GM19324 (cell line): ENCODE measurements around the gene REC8.
"Not testable (repeated sequence)": the region's sequence is repeated elsewhere in the genome, so short reads cannot be mapped to it uniquely, and the experiment has no call there.

ENCODE experiments used
- ATAC-seq: cut with Tn5 transposase; IDR thresholded peaks from one replicate; pipeline ENCODE4 v1.9.1; 2021; ENCODE audit warnings: mild to moderate bottlenecking, moderate library complexity; ENCODE audit not compliant: unreplicated experiment, low FRiP score

Gene REC8

DNA sequence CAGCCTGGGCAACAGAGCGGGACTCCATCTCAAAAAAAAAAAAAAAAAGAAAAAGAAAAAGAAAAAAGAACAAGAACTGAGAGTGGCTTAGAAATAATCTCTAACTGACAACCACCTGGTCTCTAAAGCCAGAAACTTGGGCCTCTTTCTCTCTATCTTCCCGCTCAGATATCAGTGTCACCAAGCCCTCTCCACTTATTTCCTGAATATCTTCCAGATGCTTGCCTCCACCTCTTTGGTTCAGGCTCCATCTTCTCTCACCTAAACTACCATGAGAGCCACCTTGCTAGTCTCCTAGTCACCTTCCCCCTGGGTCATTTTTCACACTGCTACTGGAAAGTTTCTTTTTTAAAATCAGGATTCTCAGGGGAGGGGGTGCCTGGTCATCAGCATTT, 25.2 kb downstream of the REC8 start:
- ATAC-seq: no peak

DNA sequence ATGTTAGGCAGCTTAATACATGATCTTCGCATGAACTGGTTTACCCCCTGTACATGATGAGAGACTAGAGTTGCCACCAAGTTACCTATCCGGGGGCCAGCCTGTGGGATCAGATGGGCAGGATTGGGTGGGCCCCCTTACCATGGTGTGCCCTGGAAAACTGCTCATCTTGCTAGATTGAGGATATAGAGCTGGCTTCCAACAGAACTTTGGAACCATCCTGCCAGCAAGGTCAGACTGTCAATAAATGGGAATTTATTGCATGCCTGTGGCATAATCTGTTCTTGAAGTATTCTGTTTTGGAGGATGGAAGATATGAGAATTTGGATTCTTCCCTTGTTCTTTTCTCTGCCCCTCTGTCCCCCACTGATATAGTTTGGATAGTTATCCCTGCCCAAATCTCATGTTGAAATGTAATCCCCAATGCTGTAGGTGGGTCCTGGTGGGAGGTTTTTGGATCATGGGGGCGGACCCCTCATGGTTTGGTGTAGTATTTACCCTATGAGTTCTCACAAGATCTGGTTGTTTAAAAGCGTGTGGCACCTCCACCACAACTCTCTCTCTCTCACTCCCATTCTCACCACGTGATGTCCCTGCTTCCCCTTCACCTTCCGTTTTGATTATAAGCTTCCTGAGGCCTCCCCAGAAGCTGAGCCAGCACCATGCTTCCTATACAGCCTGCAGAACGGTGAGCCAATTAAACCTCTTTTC, 27.1 kb downstream of the REC8 start:
- ATAC-seq: no peak

DNA sequence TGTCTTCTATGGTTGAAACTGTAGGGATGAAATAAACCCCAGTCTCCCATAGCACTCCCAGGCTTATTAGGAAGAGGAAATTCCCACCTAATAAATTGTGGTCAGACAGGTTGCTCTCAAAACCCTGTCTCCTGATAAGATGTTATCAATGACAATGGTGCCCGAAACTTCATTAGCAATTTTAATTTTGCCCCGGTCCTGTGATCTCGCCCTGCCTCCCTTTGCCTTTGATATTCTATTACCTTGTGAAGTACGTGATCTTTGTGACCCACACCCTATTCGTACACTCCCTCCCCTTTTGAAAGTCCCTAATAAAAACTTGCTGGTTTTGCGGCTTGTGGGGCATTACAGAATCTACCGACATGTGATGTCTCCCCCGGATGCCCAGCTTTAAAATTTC, 30.7 kb downstream of the REC8 start:
- not testable (repeated sequence) for ATAC-seq

DNA sequence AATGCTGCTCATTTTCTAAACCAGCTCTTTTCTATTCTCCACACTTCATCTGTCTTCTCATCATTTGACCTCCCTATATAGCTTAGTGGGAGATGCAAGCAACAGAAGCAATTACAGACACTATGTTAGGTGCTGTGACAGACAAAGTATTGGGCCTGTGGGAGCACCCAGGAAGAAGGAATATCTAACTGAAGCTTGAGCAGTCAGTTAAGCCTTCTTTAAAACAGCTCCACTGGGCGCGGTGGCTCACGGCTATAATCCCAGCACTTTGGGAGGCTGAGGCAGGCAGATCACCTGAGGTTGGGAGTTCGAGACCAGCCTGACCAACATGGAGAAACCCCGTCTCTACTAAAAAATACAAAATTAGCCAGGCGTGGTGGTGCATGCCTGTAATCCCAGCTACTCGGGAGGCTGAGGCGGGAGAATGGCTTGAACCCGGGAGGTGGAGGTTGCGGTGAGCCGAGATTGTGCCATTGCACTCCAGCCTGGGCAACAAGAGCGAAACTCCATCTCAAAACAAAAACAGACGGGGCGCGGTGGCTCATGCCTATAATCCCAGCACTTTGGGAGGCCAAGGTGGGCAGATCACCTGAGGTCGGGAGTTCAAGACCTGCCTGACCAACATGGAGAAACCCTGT, 31.5 kb downstream of the REC8 start:
- ATAC-seq: not testable (repeated sequence)

DNA sequence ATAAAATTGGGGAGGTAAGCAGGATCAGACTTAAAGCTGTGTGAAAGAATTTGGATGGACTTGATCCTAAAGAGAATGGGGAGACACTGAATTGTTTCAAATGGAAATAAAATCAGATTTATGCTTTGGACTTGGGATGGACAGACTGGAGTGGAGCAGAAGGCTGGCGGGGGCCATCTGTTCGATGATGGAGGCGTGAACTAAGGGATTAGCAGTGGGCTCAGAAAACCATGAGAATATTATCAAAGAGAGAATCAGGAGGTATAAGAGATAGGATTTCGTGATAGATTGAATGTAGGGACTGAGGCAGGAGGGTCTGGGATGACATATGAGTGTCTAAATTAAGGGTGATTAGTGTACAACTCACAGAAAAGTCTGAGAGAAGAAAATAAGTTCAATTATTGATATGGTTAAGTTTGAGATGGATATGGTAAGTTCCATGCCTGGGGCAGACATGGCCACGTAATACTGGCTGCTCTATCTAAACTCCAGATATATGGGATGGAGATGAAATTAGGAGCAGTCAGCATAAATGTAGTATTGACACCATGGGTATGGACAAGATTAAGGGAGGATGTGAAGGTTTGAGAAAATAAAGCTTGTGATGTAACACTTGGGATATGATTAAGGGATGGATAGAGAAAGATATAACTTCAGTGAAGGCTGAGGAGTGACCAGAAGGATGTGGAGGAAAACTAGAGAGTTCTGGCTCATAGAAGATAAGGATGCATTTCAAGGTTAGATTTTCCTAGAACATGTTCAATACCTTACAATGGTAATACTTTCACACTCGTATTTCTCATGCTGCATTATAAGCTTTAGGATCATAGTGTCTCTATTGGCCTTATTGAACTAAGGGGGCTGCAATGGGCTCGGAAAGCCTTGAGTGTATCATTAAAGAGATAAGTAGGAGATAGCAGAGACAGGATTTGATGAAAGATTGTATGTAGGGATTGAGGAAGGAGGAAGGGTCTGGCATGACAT, 32.6 kb downstream of the REC8 start:
- no peak for ATAC-seq

DNA sequence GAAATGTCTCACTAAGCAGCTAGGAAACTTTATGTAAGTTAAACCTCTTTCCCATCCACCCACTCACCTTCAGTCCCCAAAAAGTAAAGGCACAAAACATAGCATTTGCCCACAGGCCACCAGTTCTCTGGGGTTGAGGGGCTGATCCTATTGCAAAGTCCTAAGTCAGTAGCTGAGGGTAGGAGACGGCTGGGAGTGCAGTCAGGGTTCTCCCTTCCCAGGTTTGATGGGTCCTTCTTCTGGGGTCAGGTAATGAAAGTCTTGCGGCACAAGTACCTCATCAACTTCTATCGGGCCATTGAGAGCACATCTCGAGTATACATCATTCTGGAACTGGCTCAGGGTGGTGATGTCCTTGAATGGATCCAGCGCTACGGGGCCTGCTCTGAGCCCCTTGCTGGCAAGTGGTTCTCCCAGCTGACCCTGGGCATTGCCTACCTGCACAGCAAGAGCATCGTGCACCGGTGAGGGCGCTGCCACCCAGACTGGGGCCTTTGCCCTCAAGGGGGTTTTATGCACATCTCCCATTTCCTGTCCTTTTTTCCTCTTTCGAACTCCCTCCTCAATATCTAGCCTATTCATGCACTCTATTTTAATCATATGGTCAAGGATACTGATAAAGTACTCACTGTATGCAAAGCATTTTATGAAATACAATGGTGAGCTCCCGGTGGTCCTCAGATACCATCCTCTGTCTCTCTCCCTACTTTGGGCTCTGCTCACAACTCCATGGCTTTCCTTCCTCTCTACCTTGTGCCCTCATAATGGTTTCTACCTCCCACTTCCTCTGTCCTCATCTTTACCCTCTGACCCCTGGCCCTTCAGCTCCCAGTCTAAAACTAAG, 34.6 kb downstream of the REC8 start:
- ATAC-seq: no peak

DNA sequence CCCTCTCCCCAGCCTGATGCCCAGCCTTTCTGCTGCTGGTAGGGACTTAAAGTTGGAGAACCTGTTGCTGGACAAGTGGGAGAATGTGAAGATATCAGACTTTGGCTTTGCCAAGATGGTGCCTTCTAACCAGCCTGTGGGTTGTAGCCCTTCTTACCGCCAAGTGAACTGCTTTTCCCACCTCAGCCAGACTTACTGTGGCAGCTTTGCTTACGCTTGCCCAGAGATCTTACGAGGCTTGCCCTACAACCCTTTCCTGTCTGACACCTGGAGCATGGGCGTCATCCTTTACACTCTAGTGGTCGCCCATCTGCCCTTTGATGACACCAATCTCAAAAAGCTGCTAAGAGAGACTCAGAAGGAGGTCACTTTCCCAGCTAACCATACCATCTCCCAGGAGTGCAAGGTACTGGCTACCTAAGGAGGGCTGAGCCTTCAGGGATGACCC, 35.2 kb downstream of the REC8 start:
- no peak for ATAC-seq

DNA sequence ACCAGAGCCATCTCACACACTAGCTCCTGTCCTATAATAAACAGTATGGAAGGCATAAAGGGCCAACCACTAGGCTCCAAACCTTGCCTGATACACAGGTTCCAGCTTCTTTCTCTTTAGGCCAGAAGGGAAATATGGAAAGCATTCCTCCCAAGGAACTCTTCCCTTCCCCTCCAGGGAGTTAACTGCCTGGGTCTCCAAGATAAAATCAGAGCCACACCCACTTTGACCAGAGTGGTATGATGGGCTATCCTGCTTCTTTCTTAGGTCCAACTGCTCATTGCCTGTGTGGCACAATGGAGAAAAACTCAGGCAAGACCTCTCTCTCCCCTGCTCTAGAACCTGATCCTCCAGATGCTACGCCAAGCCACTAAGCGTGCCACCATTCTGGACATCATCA, 35.7 kb downstream of the REC8 start:
- ATAC-seq: no peak

DNA sequence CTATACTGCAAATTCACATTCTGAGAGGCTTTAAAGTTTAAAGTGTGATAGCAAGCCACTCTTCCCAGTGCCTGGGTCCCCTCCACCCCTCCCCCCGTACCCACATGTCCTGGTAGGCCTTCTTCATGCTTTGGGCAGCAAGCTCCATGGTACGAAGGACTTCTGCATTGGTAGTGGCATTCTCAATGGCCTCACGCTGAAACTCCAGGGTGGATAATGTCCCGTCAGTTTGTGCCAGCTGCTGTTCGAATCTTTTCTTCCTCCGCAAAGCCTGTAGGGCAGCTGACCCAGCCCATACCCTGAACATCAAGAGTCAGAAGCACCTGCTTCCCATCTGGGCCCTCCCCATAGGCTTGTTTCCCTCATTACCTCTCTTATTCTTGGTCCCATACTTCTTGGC, 39.4 kb downstream of the REC8 start:
- no peak for ATAC-seq

DNA sequence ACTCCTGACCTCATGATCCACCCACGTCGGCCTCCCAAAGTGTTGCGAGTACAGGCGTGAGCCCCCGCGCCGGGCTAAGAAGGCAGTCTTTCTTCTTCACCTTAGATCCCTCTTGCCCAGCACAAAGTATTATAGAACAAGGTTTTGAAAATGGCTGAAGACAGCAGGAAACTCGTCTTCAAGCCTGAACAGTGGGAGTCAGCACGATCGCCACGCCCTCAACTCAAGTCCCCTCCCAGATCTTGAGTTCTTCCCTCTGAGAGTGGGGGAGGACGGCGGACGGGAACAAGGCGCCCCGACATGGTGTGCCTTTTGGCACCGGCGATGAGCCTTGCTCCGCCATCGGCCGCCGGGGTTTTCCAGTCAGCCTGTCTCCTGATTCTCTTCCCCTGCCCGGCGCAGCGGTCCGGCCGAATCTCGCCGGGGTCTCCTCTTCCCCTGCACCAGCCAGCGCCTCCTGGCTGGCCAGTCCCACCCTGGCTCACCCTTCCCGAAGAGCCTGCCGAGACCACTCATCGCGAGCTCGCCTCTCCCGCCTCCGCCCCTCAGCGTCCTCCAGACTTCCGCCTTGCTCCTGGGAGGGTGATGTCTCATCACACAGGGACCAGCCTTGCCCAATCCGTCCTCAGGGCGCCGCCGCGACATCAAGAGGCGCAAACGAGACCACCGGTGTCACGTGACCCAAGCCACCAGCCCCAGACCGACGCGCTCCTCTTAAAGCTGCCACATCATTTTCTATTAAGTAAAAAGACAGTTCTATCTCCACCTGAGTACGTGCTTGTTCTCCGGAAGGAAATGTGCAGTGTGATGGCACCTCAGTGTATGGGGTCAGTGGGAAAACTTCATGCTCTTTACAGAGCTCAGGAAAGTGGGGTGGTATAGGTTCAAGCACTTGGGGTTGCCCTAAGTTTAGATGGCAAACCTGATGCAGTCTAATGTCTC, 41.3 kb downstream of the REC8 start, which contains the start of gene CHMP4A:
TSS of gene CHMP4A (minus strand) at position 565 of the 942 bp plus-strand sequence. CDS start at position 516, 49 bp downstream.
- peak; percentile 78 for ATAC-seq

DNA sequence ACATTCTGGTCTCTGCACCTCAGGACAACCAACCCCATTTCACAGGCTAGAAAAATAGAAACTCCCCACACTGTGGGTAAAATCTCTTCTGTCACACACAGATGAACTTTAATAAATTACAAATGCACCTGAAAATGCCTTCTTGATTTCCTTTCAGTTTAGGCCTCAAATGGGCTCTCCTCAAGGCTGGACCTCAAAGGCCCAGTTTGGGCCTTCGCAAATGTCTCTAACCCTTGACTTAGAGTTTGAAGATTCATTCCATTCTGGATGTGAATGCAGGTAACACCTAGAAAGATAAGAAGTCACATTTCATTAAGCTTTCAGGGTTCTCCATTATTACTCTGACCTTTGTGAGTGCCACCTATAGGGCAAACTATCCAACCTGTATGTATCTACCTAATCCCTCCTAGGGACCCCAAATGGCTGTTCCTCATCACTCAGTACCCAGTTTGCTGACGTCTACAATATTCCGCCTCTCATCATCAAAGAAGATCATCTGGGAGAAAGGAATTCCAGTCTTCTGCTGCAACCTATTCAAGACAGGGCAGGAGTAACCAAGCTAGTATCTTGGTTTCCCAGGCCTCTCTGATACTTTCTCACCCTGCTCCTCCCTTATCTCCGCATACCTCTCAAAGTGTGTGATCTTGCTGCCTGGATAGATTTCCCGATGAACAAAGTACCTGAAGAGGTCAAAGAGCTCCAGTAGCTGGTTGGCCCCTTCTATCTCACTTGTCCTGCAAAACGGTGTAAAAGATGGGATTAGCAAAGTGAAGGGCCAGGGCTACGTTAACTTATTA, 42.2 kb downstream of the REC8 start:
- no peak for ATAC-seq

DNA sequence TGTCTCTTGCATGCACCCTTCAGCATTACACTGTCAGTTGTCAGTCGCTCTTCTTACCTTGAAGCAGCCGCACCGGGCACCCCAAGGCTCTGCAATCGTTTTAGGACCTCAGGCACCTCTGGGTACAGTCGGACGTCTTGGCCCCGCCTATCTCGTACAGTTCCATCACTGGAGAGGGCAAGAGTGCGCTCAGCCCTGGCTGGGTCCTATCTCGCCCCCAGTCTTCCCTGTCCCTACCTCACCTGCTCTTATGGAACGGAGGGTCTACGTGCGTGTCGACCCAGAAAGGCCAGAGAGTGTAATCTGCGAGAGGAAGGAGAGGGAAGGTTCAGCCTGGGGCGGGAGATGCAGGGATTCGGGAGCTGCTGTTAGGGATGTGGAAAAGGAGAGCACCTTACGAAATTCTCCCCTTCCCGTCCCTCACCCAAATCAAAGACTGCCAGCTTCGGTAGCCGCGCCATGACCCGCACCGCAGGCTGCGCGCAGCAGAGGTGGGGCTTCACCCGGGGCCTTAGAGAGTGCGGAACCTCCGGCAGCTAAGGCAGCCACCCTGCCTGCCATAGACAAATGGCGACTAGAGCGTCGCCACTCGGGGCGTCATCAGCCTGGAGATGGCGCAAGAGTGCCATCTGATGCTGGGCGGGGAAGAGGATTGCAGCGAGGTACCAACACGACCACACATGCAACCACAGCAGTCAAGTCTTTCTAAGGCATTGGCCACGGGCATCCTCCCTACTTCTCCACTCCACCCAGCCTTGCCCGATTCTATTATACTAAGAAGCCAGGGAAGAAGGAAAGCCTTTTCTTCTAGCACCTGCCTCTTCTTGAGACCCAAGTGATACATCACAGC, 43.8 kb downstream of the REC8 start, which contains the start of gene MDP1:
TSS of gene MDP1 (minus strand) at position 572 of the 850 bp plus-strand sequence. CDS start at position 461, 111 bp downstream.
- peak; percentile 58 for ATAC-seq

DNA sequence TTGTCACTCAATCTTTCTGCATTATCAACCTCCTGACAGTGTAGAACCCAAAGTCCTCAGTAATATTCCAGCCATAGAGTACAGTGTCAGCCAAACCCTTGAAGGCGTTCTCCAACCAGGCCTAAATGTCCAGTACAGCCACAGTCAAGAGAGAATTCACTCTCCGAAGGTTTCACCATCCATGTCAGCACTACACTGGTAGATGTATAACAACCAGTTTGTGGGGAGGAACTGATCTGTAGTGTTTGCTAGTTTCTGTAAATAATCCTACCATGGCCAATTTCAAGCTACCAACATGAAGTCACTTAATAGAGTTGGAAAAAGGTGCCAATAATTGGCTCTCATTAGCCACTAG, 44.4 kb downstream of the REC8 start:
- ATAC-seq: no peak

DNA sequence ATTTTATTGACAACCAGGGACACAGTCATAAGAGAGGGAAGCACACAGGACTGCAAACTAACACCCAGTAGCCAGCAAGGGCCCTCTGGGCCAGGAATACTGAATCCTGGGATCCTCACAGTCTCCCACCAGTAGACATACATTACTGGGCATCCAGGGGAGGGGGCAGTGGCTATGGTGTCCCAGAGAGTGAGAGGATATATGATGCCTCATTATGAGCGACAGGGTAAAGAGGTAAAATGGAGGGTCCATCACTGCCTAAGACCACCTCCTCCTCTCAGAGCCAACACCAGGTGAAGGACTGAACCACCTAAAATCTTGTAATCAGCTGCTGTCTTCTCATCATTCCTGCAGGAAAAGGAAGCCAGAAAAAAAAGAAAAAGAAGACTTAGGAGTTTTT, 45.0 kb downstream of the REC8 start:
- ATAC-seq: not testable (repeated sequence)

DNA sequence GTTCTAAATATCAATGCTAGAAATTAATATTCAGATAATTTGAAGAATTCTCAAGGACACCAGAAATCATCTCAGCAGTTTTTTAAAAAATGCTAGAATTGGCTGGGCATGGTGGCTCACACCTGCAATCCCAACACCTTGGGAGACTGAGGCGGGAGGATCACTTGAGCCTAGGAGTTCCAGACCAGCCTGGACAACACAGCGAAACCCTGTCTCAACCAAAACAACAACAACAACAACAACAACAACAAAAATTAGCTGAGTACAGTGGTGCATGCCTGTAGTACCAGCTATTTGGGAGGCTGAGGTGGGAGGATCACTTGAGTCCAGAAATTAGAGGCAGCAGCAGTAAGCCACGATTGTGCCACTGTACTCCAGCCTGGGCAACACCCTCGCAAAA, 47.2 kb downstream of the REC8 start:
- no peak for ATAC-seq

DNA sequence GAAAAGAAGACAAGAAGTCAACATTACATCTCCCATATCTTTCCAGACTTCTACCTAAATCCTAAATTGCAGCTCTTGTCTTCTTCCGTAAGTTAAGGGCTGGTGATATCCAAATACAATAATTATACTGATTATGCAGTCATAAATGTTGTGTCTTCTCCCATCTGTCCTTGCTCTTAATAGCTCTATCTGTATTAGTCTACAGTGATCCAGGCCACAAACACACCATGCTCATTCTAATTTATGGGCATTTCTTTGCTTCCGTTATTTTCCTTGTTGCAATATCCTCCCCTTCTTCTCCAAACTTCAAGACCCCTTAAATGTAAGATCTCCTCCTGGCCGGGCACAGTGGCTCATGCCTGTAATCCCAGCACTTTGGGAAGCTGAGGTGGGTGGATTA, 47.6 kb downstream of the REC8 start:
- no peak for ATAC-seq

DNA sequence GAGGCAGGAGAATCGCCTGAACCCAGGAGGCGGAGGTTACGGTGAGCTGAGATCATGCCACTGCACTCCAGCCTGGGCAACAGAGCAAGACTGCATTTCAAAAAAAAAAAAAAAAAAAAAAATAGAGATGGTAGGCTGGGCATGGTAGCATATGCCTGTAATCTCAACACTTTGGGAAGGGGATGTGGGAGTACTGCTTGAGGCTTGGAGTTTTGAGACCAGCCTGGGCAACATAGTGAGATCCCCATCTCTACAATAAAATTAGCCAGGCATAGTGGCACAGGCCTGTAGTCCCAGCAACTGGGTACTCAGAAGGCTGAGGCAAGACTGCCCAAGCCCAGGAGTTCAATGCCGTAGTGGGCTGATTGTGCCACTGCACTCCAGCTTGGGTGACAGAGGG, 51.1 kb downstream of the REC8 start:
- ATAC-seq: not testable (repeated sequence)
